Panc1 (cell line): ENCODE measurements around the gene TPGS1.

ENCODE experiments used
- POLR2AphosphoS5 ChIP-seq: IDR thresholded peaks from 2 replicates; pipeline ENCODE4 v1.6.1; 2012; ENCODE audit warnings: mild to moderate bottlenecking, low read depth, low read length, moderate library complexity
- TCF7L2 ChIP-seq: IDR thresholded peaks from 2 replicates; pipeline ENCODE4 v1.6.1; 2011; ENCODE audit warnings: mild to moderate bottlenecking, low read depth, low read length, inconsistent platforms
- TF ChIP-seq, protein P1 (sequence below): fragments of 450-650 bp; IDR thresholded peaks from 2 replicates; pipeline ENCODE4 v1.5.1; 2017; ENCODE audit warnings: mild to moderate bottlenecking

DNA sequence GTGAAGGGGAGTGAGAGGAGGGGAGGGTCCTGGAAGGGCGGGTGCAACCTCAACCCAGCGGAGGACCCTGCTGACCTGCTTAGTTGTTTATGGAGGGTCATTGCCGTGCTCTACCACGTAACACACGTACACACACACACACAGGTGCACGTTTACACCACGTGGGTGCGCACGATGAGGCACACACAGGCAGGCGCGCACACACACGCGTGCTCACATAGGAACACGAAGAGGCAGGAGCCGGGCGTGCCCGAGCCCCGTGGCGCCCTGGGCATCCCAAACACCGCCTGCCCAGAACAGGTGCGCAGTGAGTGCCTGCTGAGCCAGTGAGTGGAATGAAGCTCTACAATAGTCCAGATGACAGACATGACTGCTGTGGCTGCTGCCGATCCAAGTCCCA lies 22.2 kb upstream of the TPGS1 start:
- TF ChIP-seq, protein P1, sequence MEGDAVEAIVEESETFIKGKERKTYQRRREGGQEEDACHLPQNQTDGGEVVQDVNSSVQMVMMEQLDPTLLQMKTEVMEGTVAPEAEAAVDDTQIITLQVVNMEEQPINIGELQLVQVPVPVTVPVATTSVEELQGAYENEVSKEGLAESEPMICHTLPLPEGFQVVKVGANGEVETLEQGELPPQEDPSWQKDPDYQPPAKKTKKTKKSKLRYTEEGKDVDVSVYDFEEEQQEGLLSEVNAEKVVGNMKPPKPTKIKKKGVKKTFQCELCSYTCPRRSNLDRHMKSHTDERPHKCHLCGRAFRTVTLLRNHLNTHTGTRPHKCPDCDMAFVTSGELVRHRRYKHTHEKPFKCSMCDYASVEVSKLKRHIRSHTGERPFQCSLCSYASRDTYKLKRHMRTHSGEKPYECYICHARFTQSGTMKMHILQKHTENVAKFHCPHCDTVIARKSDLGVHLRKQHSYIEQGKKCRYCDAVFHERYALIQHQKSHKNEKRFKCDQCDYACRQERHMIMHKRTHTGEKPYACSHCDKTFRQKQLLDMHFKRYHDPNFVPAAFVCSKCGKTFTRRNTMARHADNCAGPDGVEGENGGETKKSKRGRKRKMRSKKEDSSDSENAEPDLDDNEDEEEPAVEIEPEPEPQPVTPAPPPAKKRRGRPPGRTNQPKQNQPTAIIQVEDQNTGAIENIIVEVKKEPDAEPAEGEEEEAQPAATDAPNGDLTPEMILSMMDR = no peak
- no peak for TF ChIP-seq TCF7L2
- TF ChIP-seq POLR2AphosphoS5 = no peak
